NOMO-1 treated with dmso at 0.1 percent for 144 hours (cell line): ENCODE measurements around the gene RPL39L.
"Not testable (repeated sequence)": the region's sequence is repeated elsewhere in the genome, so short reads cannot be mapped to it uniquely, and the experiment has no call there.

Source experiments
- DNase-seq: peaks from one replicate; lab custom pipeline; 2025; ENCODE audit not compliant: unreplicated experiment; lab: John Stamatoyannopoulos, UW

Gene RPL39L

GRCh38 chr3:187139126-187139894 lies at the start of gene RPL39L:
RPL39L (minus strand) TSS chr3:187139496; CDS start chr3:187121300, 18,196 bp downstream.
- DNase-seq = peak; percentile 95

GRCh38 chr3:187188931-187189330 lies 49.6 kb upstream of the RPL39L start:
- peak; percentile 70 for DNase-seq

GRCh38 chr3:187186801-187187421 lies 47.6 kb upstream of the RPL39L start:
- DNase-seq = no peak

- DNase-seq = no peak
Measured at GRCh38 chr3:187186375-187186774, 47.1 kb upstream of the RPL39L start.

- no peak for DNase-seq
Measured at GRCh38 chr3:187185759-187186158, 46.5 kb upstream of the RPL39L start.

GRCh38 chr3:187183903-187184302 lies 44.6 kb upstream of the RPL39L start:
- no peak for DNase-seq

GRCh38 chr3:187183210-187183862 lies 44.0 kb upstream of the RPL39L start:
- peak; percentile 68 for DNase-seq

- DNase-seq = no peak
Measured at GRCh38 chr3:187181454-187182170, 42.3 kb upstream of the RPL39L start.

GRCh38 chr3:187172929-187173328 lies 33.6 kb upstream of the RPL39L start:
- DNase-seq = no peak

- DNase-seq = not testable (repeated sequence)
Measured at GRCh38 chr3:187170911-187171310, 31.6 kb upstream of the RPL39L start.

- DNase-seq = no peak
Measured at GRCh38 chr3:187169231-187169960, 30.1 kb upstream of the RPL39L start.

GRCh38 chr3:187167777-187168176 lies 28.5 kb upstream of the RPL39L start:
- no peak for DNase-seq

GRCh38 chr3:187166750-187167149 lies 27.5 kb upstream of the RPL39L start:
- no peak for DNase-seq

- DNase-seq = peak; percentile 39
Measured at GRCh38 chr3:187165144-187165543, 25.8 kb upstream of the RPL39L start.

- no peak for DNase-seq
Measured at GRCh38 chr3:187162265-187162953, 23.1 kb upstream of the RPL39L start.

- DNase-seq = no peak
Measured at GRCh38 chr3:187161556-187161955, 22.3 kb upstream of the RPL39L start.

GRCh38 chr3:187150599-187150998 lies 11.3 kb upstream of the RPL39L start:
- DNase-seq = peak; percentile 18

GRCh38 chr3:187150186-187150585 lies 10.9 kb upstream of the RPL39L start:
- no peak for DNase-seq

GRCh38 chr3:187146389-187146788 lies 7.1 kb upstream of the RPL39L start:
- DNase-seq = no peak
